Heart right ventricle (tissue), 16 donors: ENCODE results near the gene ASCC1. TPM values are rescaled to one million over a fixed set of nuclear protein-coding genes. Genes with fewer than 3 reads are reported as not detected.
A peak's percentile ranks its signal among the peaks of the same experiment; 100 is the strongest.

Experiments
- ATAC-seq, 8 donors: fragments of 200-7000 bp; cut with Tn5 transposase; one replicate each; pipeline ENCODE4 v1.9.1; 2020; ENCODE audit warnings: mild to moderate bottlenecking in 8 of 8, moderate library complexity in 8 of 8, moderate number of reproducible peaks in 1 of 8
- DNase-seq, 2 donors: peaks; one replicate each; pipeline ENCODE4 v3.0.0-alpha.2; 2020
- H3K27ac ChIP-seq, 10 donors: fragments of 200-600 bp; sonication (generic) in 2 of 10; one replicate each; pipeline versions ENCODE4 v1.5.0 to v1.8.0; 2020 to 2022; ENCODE audit warnings: mild to moderate bottlenecking in 3 of 10
- H3K27me3 ChIP-seq, 7 donors: fragments of 200-600 bp; one replicate each; pipeline ENCODE4 v1.8.0; 2021 to 2022; ENCODE audit warnings: mild to moderate bottlenecking in 2 of 7
- H3K36me3 ChIP-seq, 9 donors: fragments of 200-600 bp; sonication (generic) in 1 of 9; one replicate each; pipeline versions ENCODE4 v1.5.0 to v1.8.0; 2020 to 2022; ENCODE audit warnings: mild to moderate bottlenecking in 2 of 9
- H3K4me1 ChIP-seq, 9 donors: fragments of 200-600 bp; sonication (generic) in 1 of 9; one replicate each; pipeline versions ENCODE4 v1.5.0 to v1.8.0; 2020 to 2022; ENCODE audit warnings: mild to moderate bottlenecking in 4 of 9
- H3K4me3 ChIP-seq, 10 donors: fragments of 200-600 bp; sonication (generic) in 2 of 10; one replicate each; pipeline versions ENCODE4 v1.5.0 to v1.8.0; 2020 to 2022; ENCODE audit warnings: mild to moderate bottlenecking in 7 of 10, moderate library complexity in 2 of 10
- H3K9me3 ChIP-seq, 11 donors: fragments of 200-600 bp in 10 of 11; sonication (generic) in 2 of 11; one replicate each; pipeline versions ENCODE4 v1.5.0 to v1.8.0; 2013 to 2022; ENCODE audit warnings: mild to moderate bottlenecking in 2 of 11, control low read depth in 1 of 11, moderate library complexity in 1 of 11
- WGBS, 2 donors: extraction: QIAGEN DNeasy Blood & Tissue Kit; methylation state at CpG; one replicate each; pipeline ENCODE4 v1.1.7; 2013; ENCODE audit warnings: inconsistent platforms in 1 of 2; 5-methylcytosine and 5-hydroxymethylcytosine counted together
- intact Hi-C, 10 donors: fragments of 100-400 bp; cut with DNase I; formaldehyde crosslinking; loops; one replicate each; pipeline versions ENCODE4 v1.11.1 to v1.14.2; 2022
- polyA plus RNA-seq, 2 donors: library from polyadenylated mRNA; stranded (reverse); fragments of 200-250 nt; gene quantifications; one replicate each; pipeline ENCODE4 v1.2.3, GENCODE V29; 2013
- total RNA-seq, 10 donors: library from RNA; stranded (reverse); fragmentation: NEBNext Ultra II Directional in 3 of 10; extraction: Animal tissue kit (Norgen Biotek cat#: 25700) in 3 of 10; gene quantifications; one replicate each; pipeline versions ENCODE4 v1.2.1 to v1.2.4, GENCODE V29; 2021 to 2023
- TF ChIP-seq, protein P1 (sequence below), 9 donors: fragments of 200-600 bp; sonication (generic) in 2 of 9; IDR thresholded peaks; one replicate each; pipeline versions ENCODE4 v1.5.0 to v1.8.0; 2021 to 2022; ENCODE audit warnings: antibody characterized with exemption in 9 of 9, mild to moderate bottlenecking in 5 of 9, moderate library complexity in 1 of 9
- donor health status: Arrhythmogenic right ventricular cardiomyopathy.
- donor health status: ischemic (EF 13 %, LVEDD 7.1; RV severe dilation, severe dysfunction).
- donor health status: healthy with polysubstance abuse.
- donor health status: DM: no; HTN: yes; CAD: no.
- donor health status: DM: no; HTN: no; CAD: no.
- donor health status: ischemic (EF 25% LVEDD 6.9; RV normal size, moderate dysfunction).
- donor health status: ischemic (EF 25% LVEDD 5.7; RV mildly dilated, moderate dysfunction).
- donor health status: healthy.
- donor health status: DM: yes; HTN: yes; CAD: no.
- donor health status: Ischemic cardiomyopathy.
- donor health status: ischemic (EF 35%, LVEDD 5.7; RV mildly dilated, moderate dysfunction).
- donor health status: nonischemic (EF 11% LVEDD 7.7; RV severe dilation, severe dysfunction).
- donor health status: DM: yes; HTN: yes; CAD: no.
- donor health status: PGD.
- donor health status: ischemic (EF 29% LVEDD 5.4; RV normal size, mild dysfunction).
- donor health status: nonischemic (EF 23%, LVEDD 6.1; RV moderate dilation, normal function).

The ASCC1 gene
- total and polyA plus RNA-seq, 12 donors, result 8.4 to 40.5 (median 33.0) TPM

DNA sequence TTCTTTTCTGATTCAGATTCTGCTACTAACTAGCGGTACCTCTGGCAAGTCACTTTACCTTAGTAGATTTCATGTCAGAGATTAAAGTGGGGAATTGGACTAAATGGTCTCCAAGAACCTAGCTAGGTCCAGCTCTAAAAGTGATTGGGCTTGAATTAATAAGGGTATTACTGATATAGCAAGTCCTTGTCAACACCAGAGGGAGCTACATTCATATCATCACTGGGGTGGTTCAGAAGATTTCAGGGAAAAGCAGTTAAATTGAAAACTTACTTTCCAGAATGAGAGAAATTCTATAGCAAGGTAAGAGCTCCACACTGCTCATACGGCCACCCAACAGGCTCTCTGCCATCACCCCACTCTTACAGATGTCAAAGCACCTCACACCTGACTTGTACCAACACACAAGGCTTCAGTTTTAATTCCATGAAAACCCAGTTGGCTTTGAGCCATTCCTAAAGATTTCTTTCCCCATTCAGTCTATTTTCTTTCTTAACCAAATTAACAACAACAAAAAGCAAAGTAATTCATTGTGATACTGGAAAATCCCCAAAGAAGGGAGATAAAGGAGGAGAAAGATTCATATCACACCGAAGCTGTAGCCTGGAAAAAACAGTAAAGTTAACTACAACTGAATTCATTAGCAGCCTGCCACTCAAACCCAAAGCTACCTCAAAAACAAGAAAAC, 89.7 kb downstream of the ASCC1 start:
- Histone ChIP-seq H3K27me3 (no peaks in the 10 kb centered on the region), H3K9me3 (no peaks in the 10 kb centered on the region), H3K36me3 (peaks cover 0 to 34% (median 3%) of the 10 kb centered on the region in 9 donors), H3K4me3 (no peak overlapping the region), H3K27ac (peak overlapping the region in 1 of 10 donors; percentile 1), H3K4me1 (peaks cover 0 to 25% (median 6%) of the 10 kb centered on the region in 9 donors)
- TF ChIP-seq, protein P1, sequence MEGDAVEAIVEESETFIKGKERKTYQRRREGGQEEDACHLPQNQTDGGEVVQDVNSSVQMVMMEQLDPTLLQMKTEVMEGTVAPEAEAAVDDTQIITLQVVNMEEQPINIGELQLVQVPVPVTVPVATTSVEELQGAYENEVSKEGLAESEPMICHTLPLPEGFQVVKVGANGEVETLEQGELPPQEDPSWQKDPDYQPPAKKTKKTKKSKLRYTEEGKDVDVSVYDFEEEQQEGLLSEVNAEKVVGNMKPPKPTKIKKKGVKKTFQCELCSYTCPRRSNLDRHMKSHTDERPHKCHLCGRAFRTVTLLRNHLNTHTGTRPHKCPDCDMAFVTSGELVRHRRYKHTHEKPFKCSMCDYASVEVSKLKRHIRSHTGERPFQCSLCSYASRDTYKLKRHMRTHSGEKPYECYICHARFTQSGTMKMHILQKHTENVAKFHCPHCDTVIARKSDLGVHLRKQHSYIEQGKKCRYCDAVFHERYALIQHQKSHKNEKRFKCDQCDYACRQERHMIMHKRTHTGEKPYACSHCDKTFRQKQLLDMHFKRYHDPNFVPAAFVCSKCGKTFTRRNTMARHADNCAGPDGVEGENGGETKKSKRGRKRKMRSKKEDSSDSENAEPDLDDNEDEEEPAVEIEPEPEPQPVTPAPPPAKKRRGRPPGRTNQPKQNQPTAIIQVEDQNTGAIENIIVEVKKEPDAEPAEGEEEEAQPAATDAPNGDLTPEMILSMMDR (IDR thresholded peaks at IDR 0.05), result peak; percentile 7 to 57 (median 38)
- DNase-seq (no peak), ATAC-seq (peak in 3 of 8 donors; percentile 22 to 41 (median 32))
- intact Hi-C loops, result loop anchor here in 6 of 10 donors (5.0 to 10.0 kb wide), 5 partner anchors 88 to 211 kb away; partner anchors contain the start of genes ANAPC16 (in 1 of the 6) and ASCC1 (in 1 of the 6)
- 90 to 96% methylated on average over 3 of the region's 3 CpGs for WGBS, 2 donors

DNA sequence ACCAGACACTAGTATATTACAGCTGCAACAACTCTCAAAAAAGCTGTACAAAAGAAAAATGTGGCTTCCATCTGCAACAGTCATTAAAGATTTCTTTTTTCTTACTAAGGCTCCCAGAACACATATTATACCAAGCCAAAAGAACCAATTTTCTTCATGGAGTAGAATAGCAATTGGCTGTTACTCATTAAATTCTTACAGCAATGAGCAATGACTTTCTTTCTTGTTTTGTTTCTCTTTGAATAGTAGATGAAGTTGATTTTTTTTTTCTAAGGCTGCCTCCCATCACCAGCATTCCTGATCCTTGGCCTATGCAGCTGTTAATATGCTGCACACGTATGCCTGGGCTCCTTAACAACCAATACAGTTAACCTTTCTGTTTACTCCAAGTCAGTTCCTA, 91.1 kb downstream of the ASCC1 start:
- 63 to 75% methylated on average over 1 of the region's 1 CpG for WGBS, 2 donors
- intact Hi-C loops, result loop anchor here in 6 of 10 donors (5.0 to 10.0 kb wide), 5 partner anchors 90 to 212 kb away; partner anchors contain the start of genes ANAPC16 (in 1 of the 6) and ASCC1 (in 1 of the 6)
- Histone ChIP-seq H3K4me1 (peaks cover 0 to 25% (median 6%) of the 10 kb centered on the region in 9 donors), H3K36me3 (peaks cover 0 to 34% (median 0%) of the 10 kb centered on the region in 9 donors), H3K27me3 (no peaks in the 10 kb centered on the region), H3K27ac (peak overlapping the region in 3 of 10 donors; percentile 10 to 56 (median 27)), H3K4me3 (no peak overlapping the region), H3K9me3 (no peaks in the 10 kb centered on the region)
- no peak for DNase-seq
- TF ChIP-seq, protein P1 (IDR thresholded peaks at IDR 0.05), result no peak
- peak in 7 of 8 donors; percentile 41 to 74 (median 58) for ATAC-seq

DNA sequence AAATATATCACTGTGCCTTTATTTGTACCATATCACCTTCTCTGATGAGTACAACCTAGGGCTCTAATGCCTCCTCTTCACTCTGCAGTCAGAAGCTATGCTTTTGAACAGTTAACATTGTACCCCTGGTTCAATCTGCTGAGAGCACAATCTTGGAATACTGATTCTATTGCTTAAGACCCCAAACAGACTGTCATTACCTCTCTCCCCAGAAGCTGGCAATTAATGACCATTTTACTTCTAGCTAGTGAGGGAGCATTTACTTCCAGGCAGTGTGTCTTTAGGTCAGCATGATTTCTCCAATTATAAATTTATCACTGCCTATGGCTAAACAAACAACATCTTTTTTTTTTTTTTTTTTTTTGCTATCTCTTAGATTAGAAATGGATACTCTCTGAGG, 91.7 kb downstream of the ASCC1 start:
- H3K9me3 ChIP-seq, result no peaks in the 10 kb centered on the region
- ATAC-seq (no peak), DNase-seq (no peak)
- TF ChIP-seq, protein P1 (IDR thresholded peaks at IDR 0.05), result no peak
- no peak overlapping the region for H3K4me3 ChIP-seq
- H3K27ac ChIP-seq, result peak overlapping the region in 2 of 10 donors; percentile 24 to 56
- peaks cover 0 to 34% (median 0%) of the 10 kb centered on the region in 9 donors for H3K36me3 ChIP-seq
- H3K4me1 ChIP-seq, result peaks cover 0 to 25% (median 6%) of the 10 kb centered on the region in 9 donors
- no peaks in the 10 kb centered on the region for H3K27me3 ChIP-seq
- intact Hi-C loops, result loop anchor here in 1 of 10 donors (10.0 kb wide), 1 partner anchor 90 kb away; the partner anchor contains the start of genes ANAPC16 and ASCC1

DNA sequence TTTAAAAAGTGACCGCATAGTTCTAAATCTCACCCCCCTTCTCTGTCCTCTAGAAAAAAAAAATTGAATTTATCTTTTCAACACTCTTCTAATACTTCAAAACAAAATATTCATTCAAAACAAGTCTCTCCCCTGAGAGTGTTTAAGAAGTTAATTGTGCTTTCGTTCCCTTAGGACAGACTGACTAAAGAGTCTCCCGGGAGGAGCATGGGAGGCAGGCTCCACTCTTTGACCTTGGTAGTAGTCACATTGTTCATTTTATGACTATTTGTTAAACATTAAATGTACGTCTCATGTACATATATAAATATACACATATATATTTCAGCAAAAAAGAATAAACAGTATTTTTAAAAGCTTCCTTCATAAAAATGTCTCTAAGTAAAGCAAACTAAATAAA, 92.5 kb downstream of the ASCC1 start:
- DNase-seq, result no peak
- H3K4me1 ChIP-seq, result peaks cover 0 to 25% (median 6%) of the 10 kb centered on the region in 9 donors
- H3K36me3 ChIP-seq, result peaks cover 0 to 39% (median 0%) of the 10 kb centered on the region in 9 donors
- intact Hi-C loops, result loop anchor here in 1 of 10 donors (10.0 kb wide), 1 partner anchor 91 kb away; the partner anchor contains the start of genes ANAPC16 and ASCC1
- peak overlapping the region in 1 of 10 donors; percentile 56 for H3K27ac ChIP-seq
- WGBS, 2 donors, result 74 to 83% methylated on average over 4 of the region's 4 CpGs
- TF ChIP-seq, protein P1 (IDR thresholded peaks at IDR 0.05), result no peak
- no peak for ATAC-seq
- no peaks in the 10 kb centered on the region for H3K9me3 ChIP-seq
- no peak overlapping the region for H3K4me3 ChIP-seq
- H3K27me3 ChIP-seq, result no peaks in the 10 kb centered on the region
